ENCODE measurements around the gene GNAQ. TPM values are rescaled to one million over a fixed set of nuclear protein-coding genes. Genes with fewer than 3 reads are reported as not detected.
A peak's percentile ranks its signal among the peaks of the same experiment; 100 is the strongest.

Gene GNAQ
- total and polyA plus RNA-seq, 2 experiments from 2014 or later = 21.1 to 43.1 TPM

DNA sequence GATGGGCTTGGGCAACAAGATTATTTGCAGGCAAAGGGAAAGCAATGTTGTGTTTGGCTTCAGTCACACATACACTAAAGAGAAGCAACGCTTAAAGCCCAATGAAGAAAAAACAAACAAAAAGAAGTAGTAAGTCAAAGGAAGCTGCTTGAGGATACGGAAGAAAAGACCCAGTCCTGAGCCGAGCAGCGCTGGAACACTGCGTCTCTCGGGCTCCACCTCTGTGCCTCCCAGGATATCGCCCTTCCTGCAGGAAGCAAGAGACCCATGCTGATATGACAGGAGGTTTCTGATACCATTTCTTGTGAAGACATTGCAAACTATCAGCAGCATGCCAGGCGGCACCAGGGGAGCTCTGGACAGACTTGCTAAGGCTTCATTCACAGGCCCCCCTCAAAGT, 9.9 kb downstream of the GNAQ start:
- no peak overlapping the region for H3K4me3 ChIP-seq
- peak; percentile 41 for DNase-seq (ENCODE audit: low spot score)
- H3K4me2 ChIP-seq = peak overlapping the region; percentile 56; the same call in 1 of the 2 replicates
- no peaks in the 10 kb centered on the region for H3K9me3 Mint-ChIP-seq
- no peak overlapping the region for H3K27ac Mint-ChIP-seq
- H3K36me3 ChIP-seq (ENCODE audit: insufficient read depth) = no peaks in the 10 kb centered on the region
- no peaks in the 10 kb centered on the region; the same call in 1 of the 2 replicates for H4K20me1 ChIP-seq (replicated peaks; ENCODE audit: insufficient read depth)
- peaks cover 71% of the 10 kb centered on the region for H3K4me1 ChIP-seq (ENCODE audit: insufficient read depth)
- ATAC-seq = peak; percentile 74
- H3K27ac ChIP-seq (ENCODE audit: low read depth) = no peak overlapping the region
- no peaks in the 10 kb centered on the region for H3K9me2 ChIP-seq (ENCODE audit: insufficient read depth)
- H3F3A ChIP-seq (replicated peaks; ENCODE audit: low read depth) = no peaks in the 10 kb centered on the region
- peaks cover 100% of the 10 kb centered on the region for H3K79me2 ChIP-seq (replicated peaks; ENCODE audit: insufficient read depth)
- no peak overlapping the region; the same call in 2 of the 3 replicates for H3K4me3 Mint-ChIP-seq
- no peak for TF ChIP-seq ZNF462 (CRISPR knock-in tag; IDR thresholded peaks at IDR 0.05)
- TF ChIP-seq ETS1 (IDR thresholded peaks at IDR 0.05) = no peak
- no peaks in the 10 kb centered on the region for H3K27me3 ChIP-seq (ENCODE audit: insufficient read depth)
- no peaks in the 10 kb centered on the region for H3K36me3 Mint-ChIP-seq (ENCODE audit: low read depth)
- peaks cover 75% of the 10 kb centered on the region for H3K4me1 Mint-ChIP-seq
- peaks cover 2% of the 10 kb centered on the region for H3K27me3 Mint-ChIP-seq (ENCODE audit: insufficient read depth, low read depth, poor library complexity)
- H2AFZ ChIP-seq = no peak overlapping the region

GRCh38 chr9:78017190-78017693, 14.4 kb downstream of the GNAQ start:
- Histone ChIP-seq H3F3A (replicated peaks; ENCODE audit: low read depth) (no peaks in the 10 kb centered on the region), H3K27ac (ENCODE audit: low read depth) (no peak overlapping the region), H3K9me2 (ENCODE audit: insufficient read depth) (no peaks in the 10 kb centered on the region), H3K36me3 (ENCODE audit: insufficient read depth) (no peaks in the 10 kb centered on the region), H3K4me1 (ENCODE audit: insufficient read depth) (peaks cover 38% of the 10 kb centered on the region), H3K79me2 (replicated peaks; ENCODE audit: insufficient read depth) (peaks cover 100% of the 10 kb centered on the region), H3K4me2 (no peak overlapping the region), H4K20me1 (replicated peaks; ENCODE audit: insufficient read depth) (peaks cover 3% of the 10 kb centered on the region; the same call in 1 of the 2 replicates), H3K4me3 (no peak overlapping the region), H2AFZ (no peak overlapping the region), H3K27me3 (ENCODE audit: insufficient read depth) (no peaks in the 10 kb centered on the region)
- H3K4me3 Mint-ChIP-seq = no peak overlapping the region
- H3K36me3 Mint-ChIP-seq (ENCODE audit: low read depth) = no peaks in the 10 kb centered on the region
- H3K9me3 Mint-ChIP-seq = no peaks in the 10 kb centered on the region
- ATAC-seq (no peak), DNase-seq (ENCODE audit: low spot score) (no peak)
- H3K27ac Mint-ChIP-seq = peak overlapping the region; percentile 63; the same call in 1 of the 2 replicates
- H3K27me3 Mint-ChIP-seq (ENCODE audit: insufficient read depth, low read depth, poor library complexity) = peaks cover 2% of the 10 kb centered on the region
- peaks cover 46% of the 10 kb centered on the region for H3K4me1 Mint-ChIP-seq
- TF ChIP-seq CTCF (conservative IDR thresholded peaks at IDR 0.05; ENCODE audit: low read depth in 2 of 2) (no peak), ZNF114 (CRISPR knock-in tag; IDR thresholded peaks at IDR 0.05) (no peak), POLR2AphosphoS5 (IDR thresholded peaks at IDR 0.05; ENCODE audit: low read depth) (no peak), EZH2phosphoT487 (IDR thresholded peaks at IDR 0.05; ENCODE audit: unreplicated experiment) (no peak)
